Measurements from ENCODE around the gene DNAJC5. TPM values are rescaled to one million over a fixed set of nuclear protein-coding genes. Genes with fewer than 3 reads are reported as not detected.
A peak's percentile ranks its signal among the peaks of the same experiment; 100 is the strongest.

The DNAJC5 gene
- total and polyA plus RNA-seq, 9 of the 15 experiments (the other 6 are each of a cell fraction or from before 2014, with no cell fraction given): 0.95 to 42.8 (median 23.4) TPM

- TF ChIP-seq MXD1 (CRISPR knock-in tag; IDR thresholded peaks at IDR 0.05; ENCODE audit: borderline replicate concordance, poor library complexity, severe bottlenecking) (no peak), POU5F1 (IDR thresholded peaks at IDR 0.05; ENCODE audit: borderline replicate concordance, low read depth, low read length, partially characterized antibody) (peak; percentile 82), MEF2A (IDR thresholded peaks at IDR 0.05; ENCODE audit: control insufficient read depth, low read depth, low read length) (no peak), ARID3B (CRISPR knock-in tag; IDR thresholded peaks at IDR 0.05; ENCODE audit: borderline replicate concordance) (no peak), TBL1XR1 (IDR thresholded peaks at IDR 0.05; ENCODE audit: low read length in 2 of 2) (0 out of 4 replicates have a peak, but pooled peaks of 1 of the 2 experiments have one; percentile 17), U2AF1 (optimal IDR thresholded peaks at IDR 0.05; ENCODE audit: low read depth, low read length) (peak; percentile 34), CBX2 (IDR thresholded peaks at IDR 0.05; ENCODE audit: insufficient read depth, low read length, poor library complexity, severe bottlenecking) (no peak), PRMT5 (CRISPR knock-in tag; IDR thresholded peaks at IDR 0.05) (no peak), KDM5B (IDR thresholded peaks at IDR 0.05; ENCODE audit: insufficient replicate concordance, low read depth, low read length) (peak; percentile 93), ZNF609 (CRISPR knock-in tag; IDR thresholded peaks at IDR 0.05; ENCODE audit: borderline replicate concordance) (no peak), USF1 (CRISPR knock-in tag; IDR thresholded peaks at IDR 0.05) (peak; percentile 91), ZFX (CRISPR knock-in tag; IDR thresholded peaks at IDR 0.05) (peak; percentile 98)
Observed at GRCh38 chr20:63955827-63956663, 61.1 kb downstream of the DNAJC5 start, which contains the start of gene UCKL1 (continued).
